Mesothelial cell of epicardium (in vitro differentiated cells): ENCODE results near the gene PALLD. TPM values are rescaled to one million over a fixed set of nuclear protein-coding genes. Genes with fewer than 3 reads are reported as not detected.

Experiments used
- DNase-seq, 2 experiments: peaks; one replicate each; pipeline ENCODE4 v3.0.0; 2021; ENCODE audit warnings: low spot score in 2 of 2; ENCODE audit not compliant: unreplicated experiment in 2 of 2
- H3K27ac Mint-ChIP-seq: 2 replicates; pipeline ENCODE4 v1.8.0; 2021; ENCODE audit warnings: mixed read lengths
- H3K27me3 Mint-ChIP-seq: 2 replicates; pipeline ENCODE4 v1.8.0; 2021; ENCODE audit warnings: low read depth, mixed read lengths
- H3K36me3 Mint-ChIP-seq: 2 replicates; pipeline ENCODE4 v1.8.0; 2021; ENCODE audit warnings: mixed read lengths
- H3K4me1 Mint-ChIP-seq: 2 replicates; pipeline ENCODE4 v1.8.0; 2021; ENCODE audit warnings: mixed read lengths
- H3K4me3 Mint-ChIP-seq: 2 replicates; pipeline ENCODE4 v1.8.0; 2021; ENCODE audit warnings: mild to moderate bottlenecking, moderate library complexity, mixed read lengths
- H3K9me3 Mint-ChIP-seq: 2 replicates; pipeline ENCODE4 v1.8.0; 2021; ENCODE audit warnings: mixed read lengths
- CTCF ChIP-seq: fragments of 200-600 bp; sonication (generic); IDR thresholded peaks from one replicate; pipeline ENCODE4 v1.5.0; 2021; ENCODE audit warnings: antibody characterized with exemption; ENCODE audit not compliant: unreplicated experiment
- total RNA-seq: library from RNA; stranded (reverse); gene quantifications from 3 replicates; pipeline ENCODE4 v1.2.1, GENCODE V29; 2021

PALLD gene
- total RNA-seq, 1 donor from 2014 or later, result 158 TPM

GRCh38 chr4:168593399-168593798 is 96.5 kb downstream of the PALLD start:
- Mint-ChIP-seq H3K36me3 (no peaks in the 10 kb centered on the region), H3K9me3 (no peaks in the 10 kb centered on the region), H3K4me1 (peaks cover 15% of the 10 kb centered on the region), H3K4me3 (no peak overlapping the region), H3K27ac (no peak overlapping the region), H3K27me3 (no peaks in the 10 kb centered on the region)
- no peak for DNase-seq
- no peak for TF ChIP-seq CTCF

- Mint-ChIP-seq H3K27me3 (no peaks in the 10 kb centered on the region), H3K27ac (no peak overlapping the region), H3K4me1 (peaks cover 9% of the 10 kb centered on the region), H3K9me3 (no peaks in the 10 kb centered on the region), H3K36me3 (no peaks in the 10 kb centered on the region), H3K4me3 (no peak overlapping the region)
- no peak for TF ChIP-seq CTCF
- no peak for DNase-seq
Observed at GRCh38 chr4:168594121-168594520, 97.3 kb downstream of the PALLD start.

GRCh38 chr4:168598191-168598590 is 101.3 kb downstream of the PALLD start:
- H3K4me3 Mint-ChIP-seq, result no peak overlapping the region
- H3K27ac Mint-ChIP-seq, result no peak overlapping the region
- DNase-seq, result no peak
- H3K9me3 Mint-ChIP-seq, result no peaks in the 10 kb centered on the region
- H3K27me3 Mint-ChIP-seq, result no peaks in the 10 kb centered on the region
- H3K4me1 Mint-ChIP-seq, result peaks cover 6% of the 10 kb centered on the region
- no peaks in the 10 kb centered on the region for H3K36me3 Mint-ChIP-seq
- TF ChIP-seq CTCF, result no peak

- no peak for TF ChIP-seq CTCF
- DNase-seq, result no peak
- Mint-ChIP-seq H3K27me3 (no peaks in the 10 kb centered on the region), H3K4me3 (no peak overlapping the region), H3K9me3 (no peaks in the 10 kb centered on the region), H3K4me1 (peaks cover 16% of the 10 kb centered on the region), H3K36me3 (no peaks in the 10 kb centered on the region), H3K27ac (no peak overlapping the region)
Observed at GRCh38 chr4:168600796-168601583, 104.1 kb downstream of the PALLD start.

- H3K27me3 Mint-ChIP-seq, result no peaks in the 10 kb centered on the region
- H3K9me3 Mint-ChIP-seq, result no peaks in the 10 kb centered on the region
- H3K4me1 Mint-ChIP-seq, result peaks cover 19% of the 10 kb centered on the region
- no peak overlapping the region for H3K27ac Mint-ChIP-seq
- TF ChIP-seq CTCF, result no peak
- DNase-seq, result no peak
- no peak overlapping the region for H3K4me3 Mint-ChIP-seq
- no peaks in the 10 kb centered on the region for H3K36me3 Mint-ChIP-seq
Observed at GRCh38 chr4:168601899-168602298, 105.0 kb downstream of the PALLD start.
